ENCODE results near the gene TRPM1. TPM values are rescaled to one million over a fixed set of nuclear protein-coding genes. Genes with fewer than 3 reads are reported as not detected.

TRPM1 gene
- total RNA-seq, 1 donor from 2014 or later, result not detected

- no peak for ATAC-seq (ENCODE audit: low read depth)
- no peaks in the 10 kb centered on the region for H3K36me3 Mint-ChIP-seq (ENCODE audit: low read depth)
- no peak overlapping the region for H3K27ac Mint-ChIP-seq
- no peak for TF ChIP-seq CTCF (IDR thresholded peaks at IDR 0.05)
- ChIA-PET POLR2A (no interaction called here), CTCF (no interaction called here)
- no peak for DNase-seq
- H3K9me3 Mint-ChIP-seq, result peaks cover 2% of the 10 kb centered on the region
- H3K4me3 Mint-ChIP-seq, result no peak overlapping the region
- peaks cover 2% of the 10 kb centered on the region for H3K27me3 Mint-ChIP-seq
- intact Hi-C loops (cut with micrococcal nuclease), result no loop called here
- H3K4me1 Mint-ChIP-seq, result peaks cover 57% of the 10 kb centered on the region
These were observed 76.5 kb downstream of the TRPM1 start for GRCh38 chr15:31024979-31025378.

GRCh38 chr15:31024330-31024729 lies 77.2 kb downstream of the TRPM1 start:
- no peaks in the 10 kb centered on the region for H3K36me3 Mint-ChIP-seq (ENCODE audit: low read depth)
- POLR2A ChIA-PET, result no interaction called here
- CTCF ChIA-PET, result interaction anchor here (1.4 kb wide), 1 partner anchor 77 kb away, joined by 3 read pairs; the partner anchor contains the start of gene TRPM1
- no peak overlapping the region for H3K4me3 Mint-ChIP-seq
- no peak for TF ChIP-seq CTCF (IDR thresholded peaks at IDR 0.05)
- peaks cover 58% of the 10 kb centered on the region for H3K4me1 Mint-ChIP-seq
- H3K27me3 Mint-ChIP-seq, result peaks cover 2% of the 10 kb centered on the region
- ATAC-seq (ENCODE audit: low read depth) (no peak), DNase-seq (no peak)
- intact Hi-C loops (cut with micrococcal nuclease), result no loop called here
- H3K27ac Mint-ChIP-seq, result no peak overlapping the region
- H3K9me3 Mint-ChIP-seq, result peaks cover 2% of the 10 kb centered on the region

- Mint-ChIP-seq H3K9me3 (peaks cover 2% of the 10 kb centered on the region), H3K27me3 (peaks cover 2% of the 10 kb centered on the region), H3K4me3 (no peak overlapping the region), H3K4me1 (peaks cover 60% of the 10 kb centered on the region), H3K36me3 (ENCODE audit: low read depth) (no peaks in the 10 kb centered on the region), H3K27ac (no peak overlapping the region)
- ChIA-PET CTCF (interaction anchor here (1.4 kb wide), 1 partner anchor 78 kb away, joined by 3 read pairs; the partner anchor contains the start of gene TRPM1), POLR2A (no interaction called here)
- no peak for TF ChIP-seq CTCF (IDR thresholded peaks at IDR 0.05)
- no peak for ATAC-seq (ENCODE audit: low read depth)
- intact Hi-C loops (cut with micrococcal nuclease), result no loop called here
- DNase-seq, result no peak
These were observed 77.7 kb downstream of the TRPM1 start for GRCh38 chr15:31023841-31024240.

GRCh38 chr15:31021067-31021665 lies 80.4 kb downstream of the TRPM1 start:
- ATAC-seq (ENCODE audit: low read depth) (peak; percentile 81), DNase-seq (no peak)
- no peak overlapping the region for H3K4me3 Mint-ChIP-seq
- ChIA-PET POLR2A (interaction anchor here (0.6 to 1.5 kb wide), 2 partner anchors 30 to 34 kb away, joined by 3 to 4 read pairs; partner anchors contain the start of gene MTMR10), CTCF (no interaction called here)
- H3K27me3 Mint-ChIP-seq, result no peaks in the 10 kb centered on the region
- no peaks in the 10 kb centered on the region for H3K36me3 Mint-ChIP-seq (ENCODE audit: low read depth)
- intact Hi-C loops (cut with micrococcal nuclease), result loop anchor here (2.0 kb wide), 1 partner anchor 16 kb away; no protein-coding TSS in a partner anchor
- no peak for TF ChIP-seq CTCF (IDR thresholded peaks at IDR 0.05)
- H3K27ac Mint-ChIP-seq, result peak overlapping the region; percentile 38
- peaks cover 63% of the 10 kb centered on the region for H3K4me1 Mint-ChIP-seq
- H3K9me3 Mint-ChIP-seq, result peaks cover 2% of the 10 kb centered on the region

GRCh38 chr15:31020542-31020941 lies 81.0 kb downstream of the TRPM1 start:
- Mint-ChIP-seq H3K27me3 (no peaks in the 10 kb centered on the region), H3K36me3 (ENCODE audit: low read depth) (no peaks in the 10 kb centered on the region), H3K9me3 (no peaks in the 10 kb centered on the region), H3K4me1 (peaks cover 67% of the 10 kb centered on the region), H3K27ac (peak overlapping the region; percentile 38), H3K4me3 (no peak overlapping the region)
- intact Hi-C loops (cut with micrococcal nuclease), result loop anchor here (2.0 kb wide), 1 partner anchor 16 kb away; no protein-coding TSS in a partner anchor
- POLR2A ChIA-PET, result no interaction called here
- no peak for DNase-seq
- no peak for TF ChIP-seq CTCF (IDR thresholded peaks at IDR 0.05)
- CTCF ChIA-PET, result no interaction called here
- ATAC-seq (ENCODE audit: low read depth), result peak; percentile 21
